IMR-90 (cell line): Measurements from ENCODE around the gene THRA. TPM values are rescaled to one million over a fixed set of nuclear protein-coding genes. Genes with fewer than 3 reads are reported as not detected.
A peak's percentile ranks its signal among the peaks of the same experiment; 100 is the strongest.

Experiments used
- ATAC-seq: fragments of 200-7000 bp; cut with Tn5 transposase; 2 replicates; pipeline ENCODE4 v1.9.1; 2020; ENCODE audit warnings: low read depth, mild to moderate bottlenecking, moderate library complexity
- BruUV-seq: library from RNA; stranded (reverse); fragments of 400-500 nt; replicated peaks from 2 replicates; lab custom pipeline; 2021; lab: Mats Ljungman, UMichigan
- CTCF ChIA-PET: fragments of 300-600 bp; formaldehyde crosslinking; extraction: SDS; loops from one replicate; lab custom pipeline; 2021; ENCODE audit warnings: antibody characterized with exemption; lab: Yijun Ruan, JAX
- POLR2A ChIA-PET: fragments of 300-600 bp; sonication (Branson Sonifier 250); formaldehyde crosslinking; loops from one replicate; lab custom pipeline; 2022; ENCODE audit warnings: antibody characterized with exemption; ENCODE audit not compliant: unreplicated experiment; lab: Charles Lee
- DNase-seq: peaks from one replicate; pipeline ENCODE4 v3.0.0; 2013
- H2AFZ ChIP-seq: replicated peaks from 2 replicates; pipeline ENCODE3; 2013; ENCODE audit warnings: low read length, mild to moderate bottlenecking; ENCODE audit not compliant: poor library complexity
- H2AK5ac ChIP-seq: 2 replicates; pipeline ENCODE4 v1.6.1; 2013; ENCODE audit warnings: low read depth, low read length, inconsistent platforms
- H2AK9ac ChIP-seq: replicated peaks from 2 replicates; pipeline ENCODE3; 2013; ENCODE audit warnings: mild to moderate bottlenecking, low read depth, low read length, moderate library complexity; ENCODE audit not compliant: poor library complexity
- H2BK120ac ChIP-seq: 2 replicates; pipeline ENCODE4 v1.6.1; 2013; ENCODE audit warnings: low read depth, low read length, inconsistent platforms
- H2BK15ac ChIP-seq: 3 replicates; pipeline ENCODE4 v1.6.1; 2013; ENCODE audit warnings: low read depth, low read length, inconsistent platforms
- H2BK20ac ChIP-seq: 2 replicates; pipeline ENCODE4 v1.6.1; 2013; ENCODE audit warnings: low read depth, mild to moderate bottlenecking, inconsistent platforms, low read length, moderate library complexity
- H2BK5ac ChIP-seq: 2 replicates; pipeline ENCODE4 v1.6.1; 2013; ENCODE audit warnings: mild to moderate bottlenecking, low read depth, low read length, inconsistent platforms; ENCODE audit not compliant: poor library complexity, severe bottlenecking
- H3K14ac ChIP-seq: replicated peaks from 2 replicates; pipeline ENCODE4 v1.6.1; 2013; ENCODE audit warnings: low read depth, low read length, inconsistent platforms
- H3K18ac ChIP-seq: 2 replicates; pipeline ENCODE4 v1.6.1; 2013; ENCODE audit warnings: low read depth, low read length, control low read depth
- H3K23ac ChIP-seq: 2 replicates; pipeline ENCODE4 v1.6.1; 2013; ENCODE audit warnings: low read depth, low read length, inconsistent platforms
- H3K27ac ChIP-seq: 2 replicates; pipeline ENCODE4 v1.5.1; 2013; ENCODE audit warnings: mild to moderate bottlenecking, control low read depth, low read length; ENCODE audit not compliant: insufficient read depth
- H3K27me3 ChIP-seq: 2 replicates; pipeline ENCODE4 v1.6.1; 2013; ENCODE audit warnings: low read length; ENCODE audit not compliant: control insufficient read depth, insufficient read depth
- H3K36me3 ChIP-seq: 2 replicates; pipeline ENCODE4 v1.6.1; 2013; ENCODE audit warnings: low read length, mixed read lengths; ENCODE audit not compliant: control insufficient read depth, insufficient read depth
- H3K4ac ChIP-seq: 2 replicates; pipeline ENCODE4 v1.6.1; 2013; ENCODE audit warnings: low read depth, low read length, inconsistent platforms
- H3K4me1 ChIP-seq: 2 replicates; pipeline ENCODE4 v1.6.1; 2013; ENCODE audit warnings: low read length, mixed read lengths; ENCODE audit not compliant: control insufficient read depth, insufficient read depth
- H3K4me2 ChIP-seq: 2 replicates; pipeline ENCODE4 v1.6.1; 2013; ENCODE audit warnings: low read depth, mild to moderate bottlenecking, control low read depth, low read length, moderate library complexity
- H3K4me3 ChIP-seq: 2 replicates; pipeline ENCODE4 v1.5.1; 2013; ENCODE audit warnings: low read depth, mild to moderate bottlenecking, control low read depth, low read length, moderate library complexity; ENCODE audit not compliant: insufficient read depth
- H3K56ac ChIP-seq: 2 replicates; pipeline ENCODE4 v1.6.1; 2013; ENCODE audit warnings: low read length, inconsistent platforms; ENCODE audit not compliant: insufficient read depth; ENCODE audit errors: extremely low read depth
- H3K79me1 ChIP-seq, 2 experiments: 2 replicates each; pipeline ENCODE4 v1.6.1; 2013; ENCODE audit warnings: low read length in 2 of 2, inconsistent platforms in 1 of 2, low read depth in 1 of 2
- H3K9ac ChIP-seq: 2 replicates; pipeline ENCODE4 v1.6.1; 2013; ENCODE audit warnings: low read depth, low read length, control low read depth
- H3K9me1 ChIP-seq: 2 replicates; pipeline ENCODE4 v1.6.1; 2013; ENCODE audit warnings: low read length, inconsistent platforms; ENCODE audit not compliant: insufficient read depth
- H3K9me3 ChIP-seq: 2 replicates; pipeline ENCODE4 v1.6.1; 2013; ENCODE audit warnings: low read length; ENCODE audit not compliant: control insufficient read depth, insufficient read depth
- H4K20me1 ChIP-seq: 2 replicates; pipeline ENCODE4 v1.6.1; 2013; ENCODE audit warnings: low read length, inconsistent platforms; ENCODE audit not compliant: insufficient read depth
- H4K5ac ChIP-seq: 2 replicates; pipeline ENCODE4 v1.6.1; 2013; ENCODE audit warnings: mild to moderate bottlenecking, low read depth, low read length, control low read depth
- H4K8ac ChIP-seq, 2 experiments: 2 replicates each; pipeline ENCODE4 v1.6.1; 2013; ENCODE audit warnings: low read depth in 2 of 2, low read length in 2 of 2, control low read depth in 1 of 2, inconsistent platforms in 1 of 2
- H4K91ac ChIP-seq: 2 replicates; pipeline ENCODE4 v1.6.1; 2013; ENCODE audit warnings: low read depth, low read length, inconsistent platforms; ENCODE audit not compliant: insufficient read depth
- CEBPB ChIP-seq: IDR thresholded peaks from 2 replicates; pipeline ENCODE4 v1.6.1; 2012; ENCODE audit warnings: low read depth, low read length, improper control_type of control experiment
- ELK1 ChIP-seq: fragments of 150-350 bp; IDR thresholded peaks from 2 replicates; pipeline ENCODE4 v1.6.1; 2016; ENCODE audit warnings: low read depth, mild to moderate bottlenecking, low read length, moderate library complexity, borderline replicate concordance
- MAFK ChIP-seq: IDR thresholded peaks from 2 replicates; pipeline ENCODE4 v1.6.1; 2012; ENCODE audit warnings: low read depth, low read length, improper control_type of control experiment
- MAZ ChIP-seq: IDR thresholded peaks from 2 replicates; pipeline ENCODE4 v1.6.1; 2012; ENCODE audit warnings: low read depth, mild to moderate bottlenecking, low read length, improper control_type of control experiment, moderate library complexity, borderline replicate concordance
- MXI1 ChIP-seq: IDR thresholded peaks from 2 replicates; pipeline ENCODE4 v1.6.1; 2012; ENCODE audit warnings: low read depth, mild to moderate bottlenecking, low read length, moderate library complexity, borderline replicate concordance
- WGBS, 2 experiments: methylation state at CpG; one replicate each; pipeline versions ENCODE4 v1.1.5 to v1.1.7; 2013; ENCODE audit warnings: missing lambda C conversion rate in 2 of 2; ENCODE audit not compliant: insufficient read length in 1 of 2; ENCODE audit errors: extremely low coverage in 2 of 2; 5-methylcytosine and 5-hydroxymethylcytosine counted together
- dilution Hi-C: fragments of 300-500 bp; cut with HindIII; formaldehyde crosslinking; loops from one replicate; pipeline ENCODE4 v1.14.3; 2018; ENCODE audit warnings: low sequenced_read_pairs; ENCODE audit not compliant: unreplicated experiment
- in situ Hi-C: fragments of 300-500 bp; cut with MboI; formaldehyde crosslinking; loops from 3 replicates; pipeline ENCODE4 v1.14.3; 2019; ENCODE audit warnings: low sequenced_read_pairs, inconsistent platforms, mixed read lengths
- intact Hi-C: fragments of 100-400 bp; cut with micrococcal nuclease; formaldehyde crosslinking; loops from 2 replicates; pipeline ENCODE4 v1.10.0; 2022
- polyA plus RNA-seq, 3 experiments: library from polyadenylated mRNA; depleted of rRNA; stranded (reverse); fragments of >200 nt; gene quantifications; 2 replicates each; pipeline ENCODE4 v1.2.3, GENCODE V29; 2012; ENCODE audit warnings: low replicate concordance in 1 of 3
- total RNA-seq: library from RNA; depleted of rRNA; stranded (reverse); fragments of >200 nt; gene quantifications from 2 replicates; pipeline ENCODE4 v1.2.3, GENCODE V29; 2012

Gene THRA
- total and polyA plus RNA-seq, 2 of the 4 experiments (the other 2 are of a cell fraction), result 22.0 to 23.4 TPM

- H4K8ac ChIP-seq, result peak overlapping the region in 1 of 2 experiments; percentile 87; a peak in 3 of 4 replicates
- peak overlapping the region; percentile 64 for H3K27ac ChIP-seq
- peaks cover 22 to 53% of the 10 kb centered on the region in 2 experiments for H3K79me1 ChIP-seq
- WGBS, 2 experiments, result 0% methylated on average over 10 of the region's 42 CpGs; no CpG with 5 or more reads in 1 of the 2 experiments
- peak overlapping the region; percentile 95 for H3K4me3 ChIP-seq
- H3K56ac ChIP-seq, result peak overlapping the region; percentile 61
- H2AK9ac ChIP-seq, result peak overlapping the region; percentile 99
- H4K20me1 ChIP-seq, result peaks cover 24% of the 10 kb centered on the region; the same call in 1 of the 2 replicates
- H3K9me1 ChIP-seq, result peaks cover 28% of the 10 kb centered on the region
- CTCF ChIA-PET, result interaction anchor here (0.6 to 2.0 kb wide), 3 partner anchors 12 to 48 kb away, joined by 3 to 10 read pairs (median 4); no protein-coding TSS in a partner anchor
- peak overlapping the region; percentile 80 for H4K91ac ChIP-seq
- in situ Hi-C loops, result no loop called here
- H2BK20ac ChIP-seq, result no peak overlapping the region
- H2AK5ac ChIP-seq, result peak overlapping the region; percentile 85; the same call in 1 of the 2 replicates
- intact Hi-C loops, result loop anchor here (2.0 kb wide), 1 partner anchor 24 kb away; no protein-coding TSS in a partner anchor
- no peaks in the 10 kb centered on the region for H3K27me3 ChIP-seq
- TF ChIP-seq MAZ (no peak), CEBPB (peak; percentile 74), MAFK (no peak), ELK1 (no peak), MXI1 (peak; percentile 35; the same call in 1 of the 2 replicates)
- peak overlapping the region; percentile 88 for H3K4ac ChIP-seq
- peak overlapping the region; percentile 20 for H3K18ac ChIP-seq
- H3K36me3 ChIP-seq, result no peaks in the 10 kb centered on the region
- H3K9me3 ChIP-seq, result no peaks in the 10 kb centered on the region
- H4K5ac ChIP-seq, result peak overlapping the region; percentile 22
- POLR2A ChIA-PET, result interaction anchor here (1.0 kb wide), 1 partner anchor 9 kb away, joined by 4 read pairs; the partner anchor contains the start of gene MED24
- peak overlapping the region; percentile 60 for H2BK120ac ChIP-seq
- H3K23ac ChIP-seq, result peak overlapping the region; percentile 96
- H2BK5ac ChIP-seq, result peak overlapping the region; percentile 51
- peak overlapping the region; percentile 88 for H3K9ac ChIP-seq
- peak overlapping the region; percentile 89 for H3K4me2 ChIP-seq
- DNase-seq (no peak), ATAC-seq (peak; percentile 66)
- H2BK15ac ChIP-seq, result no peak overlapping the region
- peaks cover 25% of the 10 kb centered on the region for H3K4me1 ChIP-seq
- H2AFZ ChIP-seq, result peak overlapping the region; percentile 95
- peak overlapping the region; percentile 95 for H3K14ac ChIP-seq
- BruUV-seq, result no TSS peak
- dilution Hi-C loops, result no loop called here
Observed at GRCh38 chr17:40063187-40063771, 514 bp downstream of the THRA start.
